ENCODE results near the gene MSMO1. TPM values are rescaled to one million over a fixed set of nuclear protein-coding genes. Genes with fewer than 3 reads are reported as not detected.

The MSMO1 gene
- total RNA-seq, 2 donors from 2014 or later = 59.1 to 60.2 TPM

DNA sequence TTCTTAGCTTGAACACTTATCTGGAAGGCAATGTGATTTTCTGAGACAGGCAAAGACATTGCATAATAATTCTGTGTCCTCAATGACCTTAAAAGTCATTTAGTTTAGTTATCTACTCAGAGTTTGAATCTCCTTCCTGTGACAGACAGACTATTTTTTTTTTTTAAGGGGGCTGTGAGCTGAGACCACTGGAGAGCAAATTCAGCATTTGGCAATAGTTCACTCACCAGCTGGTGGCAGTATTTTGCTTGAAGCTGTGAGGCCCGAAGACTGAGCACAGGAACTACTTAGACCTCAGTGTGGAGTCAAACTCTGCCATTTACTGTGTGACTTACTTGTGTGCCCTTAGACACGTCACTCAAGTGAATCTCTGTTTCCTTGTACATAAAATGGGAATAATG lies 28.4 kb downstream of the MSMO1 start:
- DNase-seq (ENCODE audit: low spot score) = no peak
- Mint-ChIP-seq H3K4me1 (ENCODE audit: low read depth in 2 of 2) (peaks cover 0 to 5% of the 10 kb centered on the region in 2 donors), H3K9me3 (no peaks in the 10 kb centered on the region), H3K36me3 (no peaks in the 10 kb centered on the region), H3K27me3 (peaks cover 21 to 26% of the 10 kb centered on the region in 2 donors), H3K27ac (no peak overlapping the region), H3K4me3 (no peak overlapping the region)
- ATAC-seq = no peak

DNA sequence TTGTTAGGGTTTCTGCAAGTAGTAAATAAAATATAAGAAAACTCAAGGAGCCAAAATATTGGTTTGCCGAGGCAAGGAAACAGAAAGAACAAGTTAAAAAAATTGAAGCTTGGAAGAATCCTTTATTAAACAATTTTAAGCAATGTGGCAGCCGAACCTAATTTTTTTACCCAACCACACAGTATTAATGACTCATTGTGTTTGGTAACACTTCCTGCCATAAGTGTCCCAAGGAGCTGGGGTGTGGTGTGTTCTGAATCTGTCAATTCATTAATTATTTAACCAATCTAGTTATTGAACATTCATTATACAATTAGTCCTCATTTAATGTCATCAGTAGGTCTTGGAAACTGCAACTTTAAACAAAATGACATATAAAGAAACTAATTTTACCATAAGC lies 32.0 kb downstream of the MSMO1 start:
- peaks cover 24 to 40% of the 10 kb centered on the region in 2 donors for H3K27me3 Mint-ChIP-seq
- H3K9me3 Mint-ChIP-seq = no peaks in the 10 kb centered on the region
- H3K4me1 Mint-ChIP-seq (ENCODE audit: low read depth in 2 of 2) = peaks cover 0 to 5% of the 10 kb centered on the region in 2 donors
- no peak overlapping the region for H3K27ac Mint-ChIP-seq
- H3K36me3 Mint-ChIP-seq = no peaks in the 10 kb centered on the region
- DNase-seq (ENCODE audit: low spot score) (no peak), ATAC-seq (no peak)
- H3K4me3 Mint-ChIP-seq = no peak overlapping the region

DNA sequence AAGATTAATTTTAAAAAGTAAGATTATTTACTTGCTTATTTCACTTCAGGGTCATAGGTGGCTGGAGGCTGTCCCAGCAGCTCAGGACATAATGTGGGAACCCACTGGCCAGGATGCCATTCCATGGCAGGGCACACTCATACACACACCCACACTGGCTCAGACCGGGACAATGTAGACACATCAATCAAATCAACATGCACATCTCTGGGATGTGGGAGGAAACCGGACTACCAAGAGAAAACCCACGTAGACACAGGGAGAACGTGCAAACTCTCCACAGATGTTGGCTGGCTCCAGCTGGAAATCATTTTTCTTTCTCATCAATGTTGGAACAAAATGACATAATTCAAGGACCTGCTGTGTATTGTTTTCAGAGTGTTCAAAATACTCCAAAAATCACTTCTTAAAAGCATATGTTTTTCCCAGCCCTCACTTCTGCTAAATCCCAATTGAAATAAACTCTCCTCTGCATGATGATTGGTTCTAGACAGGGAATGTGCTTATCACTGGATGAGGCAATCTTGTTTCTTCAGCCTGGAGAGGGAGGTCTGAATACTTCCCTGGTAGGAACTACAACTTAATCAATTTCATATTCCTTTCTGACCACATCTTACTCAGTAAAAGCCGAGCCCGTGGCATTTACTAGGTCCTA lies 32.7 kb downstream of the MSMO1 start:
- Mint-ChIP-seq H3K27me3 (peaks cover 24 to 40% of the 10 kb centered on the region in 2 donors), H3K27ac (no peak overlapping the region), H3K4me3 (no peak overlapping the region), H3K9me3 (no peaks in the 10 kb centered on the region), H3K36me3 (no peaks in the 10 kb centered on the region), H3K4me1 (ENCODE audit: low read depth in 2 of 2) (peaks cover 0 to 5% of the 10 kb centered on the region in 2 donors)
- no peak for DNase-seq (ENCODE audit: low spot score)
- no peak for ATAC-seq

DNA sequence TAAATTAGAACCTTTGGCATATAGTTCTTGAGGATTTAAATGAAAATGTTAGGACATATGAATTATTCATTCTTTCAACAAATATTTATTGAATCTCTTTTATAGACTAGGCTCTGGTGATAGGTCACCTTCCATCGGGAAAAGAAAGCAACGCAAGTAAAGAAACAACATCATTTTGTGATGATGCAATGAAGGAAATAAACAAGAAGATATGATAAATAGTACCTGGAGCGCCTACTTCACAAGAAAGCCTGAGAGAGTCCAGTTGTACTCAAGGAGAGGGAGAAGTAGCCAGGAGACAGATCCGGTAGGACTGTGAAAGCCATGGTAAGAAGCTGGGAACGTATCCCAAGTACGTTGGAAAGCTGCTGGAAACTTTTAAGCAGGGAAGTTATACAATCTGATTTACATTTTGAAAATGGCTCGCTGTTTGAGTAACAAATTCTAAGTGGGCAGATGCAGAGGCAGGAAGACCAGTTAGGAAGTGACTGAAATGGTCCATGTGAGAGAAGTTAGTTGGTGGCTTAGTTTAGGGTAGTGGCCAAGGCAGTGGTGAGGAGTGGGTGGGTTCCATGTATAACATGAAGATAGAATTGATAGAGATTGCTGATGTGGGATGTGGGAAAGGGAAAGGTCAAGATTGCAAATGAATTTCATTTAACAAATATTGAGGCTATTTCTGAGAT lies 33.7 kb downstream of the MSMO1 start:
- DNase-seq (ENCODE audit: low spot score) (no peak), ATAC-seq (no peak)
- Mint-ChIP-seq H3K27ac (no peak overlapping the region), H3K9me3 (no peaks in the 10 kb centered on the region), H3K4me3 (no peak overlapping the region), H3K27me3 (peaks cover 24 to 40% of the 10 kb centered on the region in 2 donors), H3K4me1 (ENCODE audit: low read depth in 2 of 2) (peaks cover 0 to 5% of the 10 kb centered on the region in 2 donors), H3K36me3 (no peaks in the 10 kb centered on the region)

DNA sequence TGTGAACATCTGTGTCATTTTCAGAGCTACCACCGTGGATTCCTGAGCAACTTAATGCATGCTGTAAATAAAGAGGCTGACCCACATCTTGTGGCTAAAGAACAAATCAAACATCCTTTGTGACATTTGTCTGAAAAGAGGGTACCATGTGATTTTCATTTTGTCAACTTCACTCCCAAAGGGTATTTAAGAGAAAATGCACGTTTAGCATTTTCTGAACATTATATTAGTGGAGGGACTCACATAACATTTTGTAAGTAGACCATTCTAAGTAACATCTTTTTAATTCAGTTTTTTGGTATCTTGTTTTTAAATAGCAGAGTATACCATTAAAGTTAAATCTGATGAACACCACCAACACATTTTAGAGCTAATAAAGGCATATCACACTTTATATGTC lies 34.3 kb downstream of the MSMO1 start:
- Mint-ChIP-seq H3K27ac (no peak overlapping the region), H3K36me3 (no peaks in the 10 kb centered on the region), H3K27me3 (peaks cover 24 to 40% of the 10 kb centered on the region in 2 donors), H3K4me1 (ENCODE audit: low read depth in 2 of 2) (peaks cover 0 to 5% of the 10 kb centered on the region in 2 donors), H3K9me3 (no peaks in the 10 kb centered on the region), H3K4me3 (no peak overlapping the region)
- no peak for ATAC-seq
- DNase-seq (ENCODE audit: low spot score) = no peak

DNA sequence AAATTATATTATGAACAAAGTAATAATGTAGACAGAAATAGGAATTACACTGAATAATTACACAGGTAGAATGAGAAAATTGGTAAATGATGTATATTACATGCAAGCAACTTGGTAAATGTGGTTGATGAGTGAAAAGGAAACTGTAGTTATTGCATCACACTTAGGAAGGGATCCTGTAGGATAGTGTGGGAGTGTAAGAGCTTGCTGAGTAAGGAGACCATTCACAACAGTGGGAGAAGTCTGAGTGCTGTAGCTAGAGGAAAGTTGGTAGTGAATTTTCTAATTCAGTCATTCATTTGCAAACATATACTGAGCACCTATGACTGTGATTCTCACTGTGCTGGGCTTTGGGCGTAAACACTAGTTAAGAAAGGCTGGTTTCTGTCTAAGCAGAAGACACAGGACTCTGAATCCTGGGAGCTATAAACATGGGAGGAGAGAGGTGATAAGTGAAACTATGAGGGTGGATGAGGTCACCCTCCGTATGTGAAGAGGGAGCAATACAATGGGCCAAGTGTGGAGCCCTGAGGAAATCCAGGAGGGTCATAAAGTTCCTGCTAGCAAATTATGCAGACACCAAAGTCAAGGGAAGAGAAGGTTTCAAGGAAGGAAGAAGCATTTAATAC lies 37.1 kb downstream of the MSMO1 start:
- no peaks in the 10 kb centered on the region for H3K9me3 Mint-ChIP-seq
- no peak for ATAC-seq
- H3K27ac Mint-ChIP-seq = no peak overlapping the region
- DNase-seq (ENCODE audit: low spot score) = no peak
- peaks cover 18 to 23% of the 10 kb centered on the region in 2 donors for H3K27me3 Mint-ChIP-seq
- no peaks in the 10 kb centered on the region for H3K4me1 Mint-ChIP-seq (ENCODE audit: low read depth in 2 of 2)
- H3K36me3 Mint-ChIP-seq = no peaks in the 10 kb centered on the region
- H3K4me3 Mint-ChIP-seq = no peak overlapping the region

DNA sequence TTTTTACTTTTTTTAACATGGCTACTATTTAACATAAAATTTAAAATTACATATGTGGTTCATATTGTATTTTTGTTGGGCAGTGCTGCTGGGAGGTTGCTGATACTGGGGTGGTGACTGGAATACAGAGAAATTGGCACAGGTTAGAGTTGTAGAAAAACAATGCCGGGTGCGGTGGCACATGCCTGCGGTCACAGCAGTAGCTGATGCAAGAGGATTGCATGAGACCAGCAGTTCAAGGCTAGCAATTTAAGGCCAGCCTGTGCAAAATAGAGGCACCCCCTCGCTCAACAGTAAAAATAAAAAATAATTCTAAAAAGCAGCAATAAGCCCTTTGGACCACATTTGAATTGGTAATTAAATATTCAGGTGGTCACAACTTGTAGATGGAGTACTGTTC lies 39.6 kb downstream of the MSMO1 start:
- ATAC-seq (no peak), DNase-seq (ENCODE audit: low spot score) (no peak)
- no peak overlapping the region for H3K27ac Mint-ChIP-seq
- no peaks in the 10 kb centered on the region for H3K36me3 Mint-ChIP-seq
- H3K9me3 Mint-ChIP-seq = no peaks in the 10 kb centered on the region
- no peaks in the 10 kb centered on the region for H3K4me1 Mint-ChIP-seq (ENCODE audit: low read depth in 2 of 2)
- no peak overlapping the region for H3K4me3 Mint-ChIP-seq
- peaks cover 6 to 24% of the 10 kb centered on the region in 2 donors for H3K27me3 Mint-ChIP-seq

DNA sequence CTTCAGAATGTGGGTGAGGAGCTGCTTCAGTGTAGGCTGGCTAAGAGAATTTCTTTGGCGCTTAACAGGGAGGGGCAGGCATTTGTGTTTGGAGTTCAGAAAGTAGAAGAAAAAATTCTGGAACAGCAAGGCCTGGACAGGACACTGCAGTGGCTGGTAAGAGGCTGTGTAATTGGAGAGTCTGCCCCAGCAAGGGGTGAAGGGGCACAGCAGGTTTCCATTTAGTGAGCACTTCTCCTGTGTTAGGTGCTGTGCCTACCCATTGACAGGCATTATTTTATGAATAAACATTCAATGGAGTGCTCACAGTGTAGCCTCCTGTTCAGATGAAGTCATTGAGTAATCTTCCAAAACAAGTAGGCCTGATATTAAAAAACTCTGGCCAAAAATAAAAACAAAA lies 40.6 kb downstream of the MSMO1 start:
- Mint-ChIP-seq H3K4me1 (ENCODE audit: low read depth in 2 of 2) (no peaks in the 10 kb centered on the region), H3K36me3 (no peaks in the 10 kb centered on the region), H3K27me3 (peaks cover 7 to 23% of the 10 kb centered on the region in 2 donors), H3K4me3 (no peak overlapping the region), H3K9me3 (no peaks in the 10 kb centered on the region), H3K27ac (no peak overlapping the region)
- no peak for ATAC-seq
- no peak for DNase-seq (ENCODE audit: low spot score)

DNA sequence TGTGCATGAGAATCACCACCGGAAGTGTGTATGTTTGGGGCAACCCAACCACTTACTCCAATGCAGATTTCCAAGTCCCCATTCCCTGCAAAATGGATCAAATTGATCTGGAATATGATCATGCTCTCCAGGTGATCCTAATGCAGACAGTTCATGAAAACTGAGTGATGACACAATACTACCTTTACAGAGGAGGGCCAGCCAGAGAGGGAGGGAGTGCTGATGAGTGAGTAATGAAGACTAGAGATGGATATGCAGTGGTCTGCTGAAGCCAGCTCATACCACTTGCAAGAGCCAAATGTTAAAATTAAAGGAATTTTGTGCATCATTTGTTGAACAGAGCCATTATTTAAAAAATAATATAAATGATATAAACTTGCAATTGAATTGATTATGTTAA lies 41.1 kb downstream of the MSMO1 start:
- DNase-seq (ENCODE audit: low spot score) (no peak), ATAC-seq (no peak)
- Mint-ChIP-seq H3K4me3 (no peak overlapping the region), H3K36me3 (no peaks in the 10 kb centered on the region), H3K4me1 (ENCODE audit: low read depth in 2 of 2) (no peaks in the 10 kb centered on the region), H3K27ac (no peak overlapping the region), H3K27me3 (peaks cover 10 to 20% of the 10 kb centered on the region in 2 donors), H3K9me3 (no peaks in the 10 kb centered on the region)

DNA sequence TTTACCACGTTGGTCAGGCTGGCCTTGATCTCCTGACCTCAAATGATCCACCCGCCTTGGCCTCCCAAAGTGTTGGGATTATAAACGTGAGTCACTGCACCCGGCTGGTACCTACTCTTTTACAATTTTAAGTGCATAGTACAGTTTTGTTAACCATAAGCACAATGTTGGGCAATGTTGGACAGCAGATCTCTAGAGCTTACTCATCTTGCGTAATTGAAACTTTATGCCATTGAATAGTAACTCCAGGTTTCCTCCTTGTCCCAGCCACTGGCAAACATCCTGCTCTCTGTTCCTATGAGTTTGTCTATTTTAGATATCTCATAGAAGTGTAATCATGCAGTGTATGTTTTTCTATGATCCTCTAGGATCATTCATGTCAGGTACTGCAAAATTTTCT lies 42.1 kb downstream of the MSMO1 start:
- Mint-ChIP-seq H3K36me3 (no peaks in the 10 kb centered on the region), H3K4me3 (no peak overlapping the region), H3K4me1 (ENCODE audit: low read depth in 2 of 2) (no peaks in the 10 kb centered on the region), H3K9me3 (no peaks in the 10 kb centered on the region), H3K27ac (no peak overlapping the region), H3K27me3 (peaks cover 19 to 27% of the 10 kb centered on the region in 2 donors)
- DNase-seq (ENCODE audit: low spot score) (no peak), ATAC-seq (no peak)

DNA sequence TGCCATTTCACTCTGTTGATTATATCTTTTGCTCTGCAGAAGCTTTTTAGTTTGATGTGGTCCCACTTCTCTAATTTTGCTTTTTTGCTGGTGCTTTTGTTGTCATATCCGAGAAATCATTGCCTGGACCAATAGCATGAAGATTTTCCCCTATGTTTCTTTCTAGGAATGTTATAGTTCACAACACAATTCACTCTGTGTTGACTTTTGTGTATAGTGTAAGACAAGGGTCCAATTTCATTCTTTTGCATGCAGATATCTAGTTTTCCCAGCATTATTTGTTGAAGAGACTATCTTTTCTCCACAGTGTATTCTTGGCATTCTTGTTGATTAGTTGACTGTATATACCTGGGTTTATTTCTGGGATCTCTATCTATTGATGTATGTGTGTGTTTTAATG lies 43.1 kb downstream of the MSMO1 start:
- Mint-ChIP-seq H3K4me3 (no peak overlapping the region), H3K27ac (no peak overlapping the region), H3K27me3 (peaks cover 26 to 37% of the 10 kb centered on the region in 2 donors), H3K9me3 (no peaks in the 10 kb centered on the region), H3K4me1 (ENCODE audit: low read depth in 2 of 2) (no peaks in the 10 kb centered on the region), H3K36me3 (no peaks in the 10 kb centered on the region)
- DNase-seq (ENCODE audit: low spot score) = no peak
- ATAC-seq = no peak

DNA sequence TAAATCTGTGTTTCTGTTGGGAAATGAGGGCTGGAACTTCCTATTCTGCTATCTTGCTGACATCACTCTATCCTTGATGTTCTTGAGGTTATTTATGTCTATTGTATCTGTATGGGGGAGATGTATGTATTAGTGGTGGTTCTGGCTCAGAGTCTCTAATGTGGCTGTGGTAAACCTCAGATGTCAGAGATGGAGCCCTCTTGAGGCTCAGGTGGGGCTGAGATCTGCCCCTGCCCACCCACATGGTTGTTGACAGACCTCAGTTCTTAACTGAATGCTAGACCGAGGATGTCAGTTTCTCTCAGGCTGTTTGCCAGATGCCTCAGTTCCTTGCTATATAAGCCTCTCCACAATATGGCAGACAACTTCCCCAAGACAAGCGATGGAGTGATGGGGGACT lies 48.0 kb downstream of the MSMO1 start:
- no peak for ATAC-seq
- Mint-ChIP-seq H3K9me3 (no peaks in the 10 kb centered on the region), H3K27me3 (peaks cover 45 to 66% of the 10 kb centered on the region in 2 donors), H3K27ac (no peak overlapping the region), H3K4me1 (ENCODE audit: low read depth in 2 of 2) (no peaks in the 10 kb centered on the region), H3K36me3 (no peaks in the 10 kb centered on the region), H3K4me3 (no peak overlapping the region)
- no peak for DNase-seq (ENCODE audit: low spot score)

DNA sequence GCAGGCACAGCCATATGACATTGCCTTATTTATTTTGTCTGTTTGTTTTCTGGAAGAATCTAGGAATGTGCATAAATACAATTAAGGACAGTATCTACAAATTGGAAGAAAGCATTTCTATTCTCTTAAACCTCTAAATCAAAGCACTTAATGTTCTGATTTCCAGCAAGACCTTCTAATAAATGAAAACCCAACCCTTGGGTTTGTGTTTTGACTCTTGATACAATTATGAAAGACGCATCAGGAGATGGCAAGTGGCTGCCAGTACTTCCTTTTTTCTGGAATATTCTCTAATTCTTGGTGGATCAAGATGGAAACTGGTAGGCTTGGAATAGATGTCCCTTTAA lies 50.9 kb downstream of the MSMO1 start:
- ATAC-seq (no peak), DNase-seq (ENCODE audit: low spot score) (no peak)
- no peak overlapping the region for H3K27ac Mint-ChIP-seq
- H3K4me3 Mint-ChIP-seq = no peak overlapping the region
- H3K27me3 Mint-ChIP-seq = peaks cover 44 to 74% of the 10 kb centered on the region in 2 donors
- H3K9me3 Mint-ChIP-seq = no peaks in the 10 kb centered on the region
- no peaks in the 10 kb centered on the region for H3K4me1 Mint-ChIP-seq (ENCODE audit: low read depth in 2 of 2)
- H3K36me3 Mint-ChIP-seq = no peaks in the 10 kb centered on the region

Measured in natural killer cell treated with Interleukin-12 subunit alpha and Interleukin-12 subunit beta and Interleukin-15 and Interleukin-18, amount 100 ng/mL, for 72 hours (primary cell).